ENCODE measurements around the gene NHSL2. TPM values are rescaled to one million over a fixed set of nuclear protein-coding genes. Genes with fewer than 3 reads are reported as not detected.

The NHSL2 gene
- total RNA-seq, 1 experiment from 2014 or later, result 0.36 TPM

- no TSS peak for BruUV-seq (replicated peaks)
- POLR2A ChIA-PET, result no interaction called here
- Histone ChIP-seq H3K9me3 (ENCODE audit: control insufficient read depth, insufficient read depth, low read depth, low read length) (no peaks in the 10 kb centered on the region), H3K36me3 (ENCODE audit: control insufficient read depth, insufficient read depth, low read length) (no peaks in the 10 kb centered on the region), H3K27ac (ENCODE audit: low read length) (no peak overlapping the region), H3K4me1 (ENCODE audit: control insufficient read depth, insufficient read depth, low read length) (no peaks in the 10 kb centered on the region), H3K4me3 (ENCODE audit: low read depth in 2 of 2, low read length in 2 of 2) (no peak overlapping the region), H3K27me3 (ENCODE audit: control insufficient read depth, insufficient read depth, low read length) (no peaks in the 10 kb centered on the region)
- no peak for ATAC-seq
- TF ChIP-seq POLR2AphosphoS5 (IDR thresholded peaks at IDR 0.05; ENCODE audit: low read depth, low read length) (no peak), TCF7L2 (IDR thresholded peaks at IDR 0.05; ENCODE audit: low read depth, low read length) (no peak), SIN3A (IDR thresholded peaks at IDR 0.05; ENCODE audit: borderline replicate concordance, insufficient read depth, low read depth, low read length) (no peak)
- TF ChIP-seq, protein P1, sequence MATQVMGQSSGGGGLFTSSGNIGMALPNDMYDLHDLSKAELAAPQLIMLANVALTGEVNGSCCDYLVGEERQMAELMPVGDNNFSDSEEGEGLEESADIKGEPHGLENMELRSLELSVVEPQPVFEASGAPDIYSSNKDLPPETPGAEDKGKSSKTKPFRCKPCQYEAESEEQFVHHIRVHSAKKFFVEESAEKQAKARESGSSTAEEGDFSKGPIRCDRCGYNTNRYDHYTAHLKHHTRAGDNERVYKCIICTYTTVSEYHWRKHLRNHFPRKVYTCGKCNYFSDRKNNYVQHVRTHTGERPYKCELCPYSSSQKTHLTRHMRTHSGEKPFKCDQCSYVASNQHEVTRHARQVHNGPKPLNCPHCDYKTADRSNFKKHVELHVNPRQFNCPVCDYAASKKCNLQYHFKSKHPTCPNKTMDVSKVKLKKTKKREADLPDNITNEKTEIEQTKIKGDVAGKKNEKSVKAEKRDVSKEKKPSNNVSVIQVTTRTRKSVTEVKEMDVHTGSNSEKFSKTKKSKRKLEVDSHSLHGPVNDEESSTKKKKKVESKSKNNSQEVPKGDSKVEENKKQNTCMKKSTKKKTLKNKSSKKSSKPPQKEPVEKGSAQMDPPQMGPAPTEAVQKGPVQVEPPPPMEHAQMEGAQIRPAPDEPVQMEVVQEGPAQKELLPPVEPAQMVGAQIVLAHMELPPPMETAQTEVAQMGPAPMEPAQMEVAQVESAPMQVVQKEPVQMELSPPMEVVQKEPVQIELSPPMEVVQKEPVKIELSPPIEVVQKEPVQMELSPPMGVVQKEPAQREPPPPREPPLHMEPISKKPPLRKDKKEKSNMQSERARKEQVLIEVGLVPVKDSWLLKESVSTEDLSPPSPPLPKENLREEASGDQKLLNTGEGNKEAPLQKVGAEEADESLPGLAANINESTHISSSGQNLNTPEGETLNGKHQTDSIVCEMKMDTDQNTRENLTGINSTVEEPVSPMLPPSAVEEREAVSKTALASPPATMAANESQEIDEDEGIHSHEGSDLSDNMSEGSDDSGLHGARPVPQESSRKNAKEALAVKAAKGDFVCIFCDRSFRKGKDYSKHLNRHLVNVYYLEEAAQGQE (IDR thresholded peaks at IDR 0.05; ENCODE audit: insufficient read depth in 1 of 2, low read depth in 2 of 2, low read length in 1 of 2), result no peak
- TF ChIP-seq, protein P2, sequence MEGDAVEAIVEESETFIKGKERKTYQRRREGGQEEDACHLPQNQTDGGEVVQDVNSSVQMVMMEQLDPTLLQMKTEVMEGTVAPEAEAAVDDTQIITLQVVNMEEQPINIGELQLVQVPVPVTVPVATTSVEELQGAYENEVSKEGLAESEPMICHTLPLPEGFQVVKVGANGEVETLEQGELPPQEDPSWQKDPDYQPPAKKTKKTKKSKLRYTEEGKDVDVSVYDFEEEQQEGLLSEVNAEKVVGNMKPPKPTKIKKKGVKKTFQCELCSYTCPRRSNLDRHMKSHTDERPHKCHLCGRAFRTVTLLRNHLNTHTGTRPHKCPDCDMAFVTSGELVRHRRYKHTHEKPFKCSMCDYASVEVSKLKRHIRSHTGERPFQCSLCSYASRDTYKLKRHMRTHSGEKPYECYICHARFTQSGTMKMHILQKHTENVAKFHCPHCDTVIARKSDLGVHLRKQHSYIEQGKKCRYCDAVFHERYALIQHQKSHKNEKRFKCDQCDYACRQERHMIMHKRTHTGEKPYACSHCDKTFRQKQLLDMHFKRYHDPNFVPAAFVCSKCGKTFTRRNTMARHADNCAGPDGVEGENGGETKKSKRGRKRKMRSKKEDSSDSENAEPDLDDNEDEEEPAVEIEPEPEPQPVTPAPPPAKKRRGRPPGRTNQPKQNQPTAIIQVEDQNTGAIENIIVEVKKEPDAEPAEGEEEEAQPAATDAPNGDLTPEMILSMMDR (IDR thresholded peaks at IDR 0.05), result no peak
- intact Hi-C loops (cut with micrococcal nuclease; ENCODE audit: unreplicated experiment) (no loop called here), in situ Hi-C loops (cut with HindIII; ENCODE audit: low pct_unique_long_range_greater_than_20kb, low sequenced_read_pairs) (no loop called here)
- DNase-seq (ENCODE audit: low read depth, low spot score), result no peak
- CTCF ChIA-PET, result no interaction called here
These were observed 198.0 kb downstream of the NHSL2 start for GRCh38 chrX:72108666-72109065.

- no peaks in the 10 kb centered on the region for H3K36me3 ChIP-seq (ENCODE audit: control insufficient read depth, insufficient read depth, low read length)
- intact Hi-C loops (cut with micrococcal nuclease; ENCODE audit: unreplicated experiment) (no loop called here), in situ Hi-C loops (cut with HindIII; ENCODE audit: low pct_unique_long_range_greater_than_20kb, low sequenced_read_pairs) (no loop called here)
- H3K27me3 ChIP-seq (ENCODE audit: control insufficient read depth, insufficient read depth, low read length), result no peaks in the 10 kb centered on the region
- ChIA-PET POLR2A (no interaction called here), CTCF (no interaction called here)
- BruUV-seq (replicated peaks), result no TSS peak
- no peak for ATAC-seq
- no peaks in the 10 kb centered on the region for H3K4me1 ChIP-seq (ENCODE audit: control insufficient read depth, insufficient read depth, low read length)
- H3K27ac ChIP-seq (ENCODE audit: low read length), result no peak overlapping the region
- no peak for DNase-seq (ENCODE audit: low read depth, low spot score)
- TF ChIP-seq, protein P1 (IDR thresholded peaks at IDR 0.05; ENCODE audit: insufficient read depth in 1 of 2, low read depth in 2 of 2, low read length in 1 of 2), result no peak
- TF ChIP-seq, protein P2 (IDR thresholded peaks at IDR 0.05), result no peak
- TF ChIP-seq POLR2AphosphoS5 (IDR thresholded peaks at IDR 0.05; ENCODE audit: low read depth, low read length), result no peak
- no peak for TF ChIP-seq SIN3A (IDR thresholded peaks at IDR 0.05; ENCODE audit: borderline replicate concordance, insufficient read depth, low read depth, low read length)
- TF ChIP-seq TCF7L2 (IDR thresholded peaks at IDR 0.05; ENCODE audit: low read depth, low read length), result no peak
- no peaks in the 10 kb centered on the region for H3K9me3 ChIP-seq (ENCODE audit: control insufficient read depth, insufficient read depth, low read depth, low read length)
- H3K4me3 ChIP-seq (ENCODE audit: low read depth in 2 of 2, low read length in 2 of 2), result no peak overlapping the region
These were observed 199.6 kb downstream of the NHSL2 start for GRCh38 chrX:72110051-72110875.

Data from Panc1 (cell line).